GM19099 (cell line): ENCODE data around the gene AP3S2.

ENCODE experiments used
- POLR2A ChIP-seq: IDR thresholded peaks from 3 replicates; pipeline ENCODE4 v1.6.1; 2011; ENCODE audit warnings: low read depth; ENCODE audit not compliant: insufficient read length; ENCODE audit errors: extremely low read depth

The AP3S2 gene

GRCh38 chr15:89852342-89852995 is 41.3 kb downstream of the AP3S2 start:
- TF ChIP-seq POLR2A: no peak

- TF ChIP-seq POLR2A: no peak
Observed at GRCh38 chr15:89851673-89852341, 42.0 kb downstream of the AP3S2 start.

- TF ChIP-seq POLR2A: no peak
Observed at GRCh38 chr15:89848970-89849292, 44.9 kb downstream of the AP3S2 start.

- TF ChIP-seq POLR2A: no peak
Observed at GRCh38 chr15:89847101-89847500, 46.7 kb downstream of the AP3S2 start.

- TF ChIP-seq POLR2A: no peak
Observed at GRCh38 chr15:89845305-89845893, 48.4 kb downstream of the AP3S2 start.

GRCh38 chr15:89841962-89842361 is 51.8 kb downstream of the AP3S2 start:
- TF ChIP-seq POLR2A: no peak

GRCh38 chr15:89841306-89841705 is 52.5 kb downstream of the AP3S2 start:
- no peak for TF ChIP-seq POLR2A

GRCh38 chr15:89839167-89839810 is 54.5 kb downstream of the AP3S2 start:
- TF ChIP-seq POLR2A: no peak

GRCh38 chr15:89837830-89838178 is 56.0 kb downstream of the AP3S2 start:
- no peak for TF ChIP-seq POLR2A

- TF ChIP-seq POLR2A: no peak
Observed at GRCh38 chr15:89837134-89837829, 56.5 kb downstream of the AP3S2 start.

GRCh38 chr15:89836267-89837133 is 57.3 kb downstream of the AP3S2 start:
- no peak for TF ChIP-seq POLR2A

- TF ChIP-seq POLR2A: no peak
Observed at GRCh38 chr15:89835176-89835564, 58.6 kb downstream of the AP3S2 start.

- TF ChIP-seq POLR2A: no peak
Observed at GRCh38 chr15:89833966-89834365, 59.8 kb downstream of the AP3S2 start.

- no peak for TF ChIP-seq POLR2A
Observed at GRCh38 chr15:89830639-89831038, 63.2 kb downstream of the AP3S2 start.
